ENCODE measurements around the gene FLT1. TPM values are rescaled to one million over a fixed set of nuclear protein-coding genes. Genes with fewer than 3 reads are reported as not detected.

Gene FLT1
- total and polyA plus RNA-seq, 7 donors, result 9.0 to 38.6 (median 15.6) TPM

DNA sequence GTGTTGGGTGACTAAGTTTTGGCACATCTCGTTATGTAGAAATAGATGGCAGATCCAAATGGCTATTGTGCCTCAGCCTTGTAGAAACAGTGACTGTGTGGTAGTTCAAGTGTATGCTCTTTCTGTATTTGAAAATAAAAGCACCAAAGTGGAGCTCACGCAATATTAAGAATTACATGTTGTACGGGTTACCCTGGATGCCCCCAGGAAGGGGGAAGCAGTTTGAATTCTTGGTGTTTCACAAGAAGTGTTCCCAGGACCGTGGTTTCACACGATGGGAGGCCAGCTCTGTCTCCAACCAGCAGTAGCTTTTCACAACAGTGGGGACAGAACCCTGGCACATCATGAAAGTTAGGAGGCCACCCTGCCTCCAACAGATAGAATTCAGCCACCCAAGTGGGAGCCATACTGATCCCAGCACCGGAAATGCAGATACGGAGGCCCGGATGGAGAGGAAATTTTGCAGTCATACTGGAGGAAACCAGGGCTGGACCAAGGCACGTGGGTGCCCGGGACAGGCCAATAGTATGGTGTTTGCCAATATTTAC is 8.9 kb downstream of the FLT1 start:
- WGBS, 3 donors, result 73 to 82% (median 75%) methylated on average over 10 of the region's 10 CpGs
- TF ChIP-seq, protein P1, sequence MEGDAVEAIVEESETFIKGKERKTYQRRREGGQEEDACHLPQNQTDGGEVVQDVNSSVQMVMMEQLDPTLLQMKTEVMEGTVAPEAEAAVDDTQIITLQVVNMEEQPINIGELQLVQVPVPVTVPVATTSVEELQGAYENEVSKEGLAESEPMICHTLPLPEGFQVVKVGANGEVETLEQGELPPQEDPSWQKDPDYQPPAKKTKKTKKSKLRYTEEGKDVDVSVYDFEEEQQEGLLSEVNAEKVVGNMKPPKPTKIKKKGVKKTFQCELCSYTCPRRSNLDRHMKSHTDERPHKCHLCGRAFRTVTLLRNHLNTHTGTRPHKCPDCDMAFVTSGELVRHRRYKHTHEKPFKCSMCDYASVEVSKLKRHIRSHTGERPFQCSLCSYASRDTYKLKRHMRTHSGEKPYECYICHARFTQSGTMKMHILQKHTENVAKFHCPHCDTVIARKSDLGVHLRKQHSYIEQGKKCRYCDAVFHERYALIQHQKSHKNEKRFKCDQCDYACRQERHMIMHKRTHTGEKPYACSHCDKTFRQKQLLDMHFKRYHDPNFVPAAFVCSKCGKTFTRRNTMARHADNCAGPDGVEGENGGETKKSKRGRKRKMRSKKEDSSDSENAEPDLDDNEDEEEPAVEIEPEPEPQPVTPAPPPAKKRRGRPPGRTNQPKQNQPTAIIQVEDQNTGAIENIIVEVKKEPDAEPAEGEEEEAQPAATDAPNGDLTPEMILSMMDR (IDR thresholded peaks at IDR 0.05), result no peak
- Histone ChIP-seq H3K4me3 (no peak overlapping the region), H3K4me1 (no peaks in the 10 kb centered on the region), H3K27me3 (ENCODE audit: insufficient read depth in 3 of 3, low read length in 2 of 3) (peaks cover 2 to 11% (median 4%) of the 10 kb centered on the region in 3 donors), H3K27ac (no peak overlapping the region), H3K9me3 (no peaks in the 10 kb centered on the region), H3K36me3 (ENCODE audit: insufficient read depth in 1 of 2, low read depth in 1 of 2) (no peaks in the 10 kb centered on the region)
- no peak for DNase-seq
- no peak for ATAC-seq
- intact Hi-C loops (cut with DNase I), result no loop called here

DNA sequence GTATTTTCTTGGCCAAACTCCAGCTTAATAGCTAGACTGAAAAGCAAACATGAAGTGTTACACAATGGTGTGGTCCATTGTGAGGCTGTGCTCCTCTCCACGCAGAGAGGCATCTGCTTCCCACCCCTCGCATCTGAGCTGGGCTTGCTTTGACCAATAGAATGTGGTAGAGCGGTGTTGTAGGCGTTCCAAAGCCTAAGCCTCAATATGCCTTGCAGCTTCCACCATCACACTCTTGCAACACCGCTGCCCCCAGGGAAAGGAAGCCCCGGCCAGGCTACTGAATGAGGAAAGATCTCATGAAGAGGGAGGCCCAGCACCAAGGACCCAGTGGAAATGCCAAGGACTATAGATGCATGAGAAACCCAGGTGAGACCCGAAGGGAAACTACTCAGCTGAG is 9.4 kb downstream of the FLT1 start:
- H3K4me1 ChIP-seq, result no peaks in the 10 kb centered on the region
- H3K4me3 ChIP-seq, result no peak overlapping the region
- peaks cover 2 to 7% (median 4%) of the 10 kb centered on the region in 3 donors for H3K27me3 ChIP-seq (ENCODE audit: insufficient read depth in 3 of 3, low read length in 2 of 3)
- ATAC-seq (no peak), DNase-seq (no peak)
- intact Hi-C loops (cut with DNase I), result no loop called here
- WGBS, 3 donors, result 85 to 94% (median 88%) methylated on average over 7 of the region's 7 CpGs
- TF ChIP-seq, protein P1 (IDR thresholded peaks at IDR 0.05), result no peak
- no peak overlapping the region for H3K27ac ChIP-seq
- H3K9me3 ChIP-seq, result no peaks in the 10 kb centered on the region
- no peaks in the 10 kb centered on the region for H3K36me3 ChIP-seq (ENCODE audit: insufficient read depth in 1 of 2, low read depth in 1 of 2)

- TF ChIP-seq, protein P1 (IDR thresholded peaks at IDR 0.05), result no peak
- Histone ChIP-seq H3K27me3 (ENCODE audit: insufficient read depth in 3 of 3, low read length in 2 of 3) (peaks cover 2 to 4% (median 2%) of the 10 kb centered on the region in 3 donors), H3K27ac (no peak overlapping the region), H3K9me3 (no peaks in the 10 kb centered on the region), H3K4me3 (no peak overlapping the region), H3K36me3 (ENCODE audit: insufficient read depth in 1 of 2, low read depth in 1 of 2) (no peaks in the 10 kb centered on the region), H3K4me1 (no peaks in the 10 kb centered on the region)
- DNase-seq (no peak), ATAC-seq (no peak)
- 94 to 100% (median 100%) methylated on average over 1 of the region's 1 CpG for WGBS, 3 donors
- intact Hi-C loops (cut with DNase I), result no loop called here
Measured at GRCh38 chr13:28485097-28485496, 9.8 kb downstream of the FLT1 start.

GRCh38 chr13:28483313-28483931 is 11.5 kb downstream of the FLT1 start:
- WGBS, 3 donors, result 52 to 58% (median 54%) methylated on average over 7 of the region's 7 CpGs
- intact Hi-C loops (cut with DNase I), result no loop called here
- ATAC-seq (no peak), DNase-seq (no peak)
- no peaks in the 10 kb centered on the region for H3K4me1 ChIP-seq
- no peak overlapping the region for H3K4me3 ChIP-seq
- H3K9me3 ChIP-seq, result no peaks in the 10 kb centered on the region
- peaks cover 0 to 4% (median under 1%) of the 10 kb centered on the region in 3 donors for H3K27me3 ChIP-seq (ENCODE audit: insufficient read depth in 3 of 3, low read length in 2 of 3)
- no peaks in the 10 kb centered on the region for H3K36me3 ChIP-seq (ENCODE audit: insufficient read depth in 1 of 2, low read depth in 1 of 2)
- H3K27ac ChIP-seq, result no peak overlapping the region
- TF ChIP-seq, protein P1 (IDR thresholded peaks at IDR 0.05), result no peak

All from psoas muscle (tissue), 8 donors.